Endothelial cell of umbilical vein (primary cell): Measurements from ENCODE around the gene ADARB2. TPM values are rescaled to one million over a fixed set of nuclear protein-coding genes. Genes with fewer than 3 reads are reported as not detected.

ENCODE experiments used
- BruUV-seq: library from RNA; stranded (reverse); fragments of 400-500 nt; replicated peaks from 2 replicates; lab custom pipeline; 2021; lab: Mats Ljungman, UMichigan
- CTCF ChIA-PET: fragments of 300-600, 350-600 bp; sonication (Branson Sonifier 250); formaldehyde crosslinking; loops from one replicate; lab custom pipeline; 2021; ENCODE audit warnings: antibody characterized with exemption, inconsistent platforms; lab: Charles Lee
- POLR2A ChIA-PET: fragments of 300-600, 350-600 bp; sonication (Branson Sonifier 250); formaldehyde crosslinking; loops from one replicate; lab custom pipeline; 2021; ENCODE audit warnings: antibody characterized with exemption, inconsistent platforms; lab: Charles Lee
- DNase-seq: peaks from one replicate; pipeline ENCODE4 v3.0.0-alpha.2; 2011; ENCODE audit warnings: low read depth, low spot score
- FAIRE-seq: peaks from 2 replicates; lab custom pipeline; 2011; peaks lifted over from hg19 to GRCh38; lab: Jason Lieb, UNC
- H2AFZ ChIP-seq: 2 replicates; pipeline ENCODE4 v1.6.0; 2012; ENCODE audit warnings: low read depth, low read length, control low read depth, inconsistent platforms
- H3K27ac ChIP-seq: 2 replicates; pipeline ENCODE4 v1.5.1; 2011; ENCODE audit warnings: low read depth, mild to moderate bottlenecking, control low read depth, low read length, moderate library complexity; ENCODE audit not compliant: insufficient read depth
- H3K27me3 ChIP-seq, 2 experiments: 2 replicates each; pipeline versions ENCODE4 v1.6.0 to v1.6.1; 2011; ENCODE audit warnings: low read length in 2 of 2, mixed read lengths in 1 of 2; ENCODE audit not compliant: control insufficient read depth in 2 of 2, insufficient read depth in 2 of 2
- H3K36me3 ChIP-seq, 2 experiments: 2 replicates in 1 of 2; 3 replicates in 1 of 2; pipeline ENCODE4 v1.5.1; 2011; ENCODE audit warnings: low read length in 2 of 2, mild to moderate bottlenecking in 1 of 2, moderate library complexity in 1 of 2; ENCODE audit not compliant: control insufficient read depth in 2 of 2, insufficient read depth in 2 of 2; ENCODE audit errors: extremely low read depth in 1 of 2
- H3K4me1 ChIP-seq: 3 replicates; pipeline ENCODE4 v1.5.1; 2011; ENCODE audit warnings: mild to moderate bottlenecking, low read length; ENCODE audit not compliant: control insufficient read depth, insufficient read depth; ENCODE audit errors: extremely low read depth
- H3K4me2 ChIP-seq: 2 replicates; pipeline ENCODE4 v1.6.1; 2011; ENCODE audit warnings: low read length, control low read depth, mixed read lengths; ENCODE audit not compliant: insufficient read depth
- H3K4me3 ChIP-seq, 3 experiments: fragments of 200-600 bp in 1 of 3; sonication (generic), shearing (Covaris generic) in 1 of 3; replicated peaks in 1 of 3; 2 replicates each; pipeline ENCODE4 v1.5.1; 2011 to 2016; ENCODE audit warnings: control low read depth in 3 of 3, low read length in 3 of 3, mild to moderate bottlenecking in 2 of 3, inconsistent platforms in 1 of 3, low read depth in 1 of 3, moderate library complexity in 1 of 3; ENCODE audit not compliant: insufficient read depth in 1 of 3
- H3K79me2 ChIP-seq: 2 replicates; pipeline ENCODE4 v1.6.0; 2012; ENCODE audit warnings: low read length, inconsistent platforms; ENCODE audit not compliant: control insufficient read depth, insufficient read depth
- H3K9ac ChIP-seq: replicated peaks from 2 replicates; pipeline ENCODE3; 2011; ENCODE audit warnings: low read length, control low read depth; ENCODE audit not compliant: insufficient read depth; ENCODE audit errors: extremely low read depth
- H3K9me1 ChIP-seq: replicated peaks from 3 replicates; pipeline ENCODE4 v1.6.0; 2011; ENCODE audit warnings: mild to moderate bottlenecking, low read length; ENCODE audit not compliant: control insufficient read depth, insufficient read depth; ENCODE audit errors: extremely low read depth
- H3K9me3 ChIP-seq: replicated peaks from 2 replicates; pipeline ENCODE4 v1.5.1; 2012; ENCODE audit warnings: low read length, inconsistent platforms; ENCODE audit not compliant: control insufficient read depth, insufficient read depth
- H4K20me1 ChIP-seq: replicated peaks from 2 replicates; pipeline ENCODE3; 2011; ENCODE audit warnings: mild to moderate bottlenecking, low read length; ENCODE audit not compliant: control insufficient read depth, insufficient read depth; ENCODE audit errors: extremely low read depth
- CTCF ChIP-seq, 2 donors: IDR thresholded peaks; 1 replicate in 1 of 2; 2 replicates in 1 of 2; pipeline ENCODE4 v1.5.1; 2011; ENCODE audit warnings: low read length in 2 of 2, mild to moderate bottlenecking in 2 of 2, moderate library complexity in 2 of 2, control low read depth in 1 of 2, inconsistent platforms in 1 of 2, low read depth in 1 of 2; ENCODE audit not compliant: insufficient read depth in 1 of 2; ENCODE audit errors: extremely low read depth in 1 of 2
- FOS ChIP-seq: IDR thresholded peaks from 2 replicates; pipeline ENCODE4 v1.6.1; 2011; ENCODE audit warnings: mild to moderate bottlenecking, low read length, moderate library complexity, borderline replicate concordance; ENCODE audit not compliant: insufficient read depth
- GATA2 ChIP-seq: IDR thresholded peaks from 2 replicates; pipeline ENCODE4 v1.7.0; 2011; ENCODE audit warnings: low read depth, mild to moderate bottlenecking, moderate library complexity, mixed read lengths, low read length; ENCODE audit not compliant: insufficient read length, insufficient read depth
- JUN ChIP-seq: IDR thresholded peaks from 2 replicates; pipeline ENCODE4 v1.6.1; 2011; ENCODE audit warnings: borderline replicate concordance, low read depth; ENCODE audit not compliant: insufficient read length, insufficient read depth
- MYC ChIP-seq: IDR thresholded peaks from one replicate; pipeline ENCODE4 v1.6.1; 2011; ENCODE audit warnings: mild to moderate bottlenecking, low read depth, low read length
- POLR2AphosphoS5 ChIP-seq: IDR thresholded peaks from 2 replicates; pipeline ENCODE4 v1.6.1; 2012; ENCODE audit warnings: low read depth, mild to moderate bottlenecking, control low read depth, low read length, moderate library complexity; ENCODE audit not compliant: insufficient read depth
- dilution Hi-C: fragments of 300-500 bp; cut with MboI; formaldehyde crosslinking; loops from one replicate; pipeline ENCODE4 v1.15.0; 2019; ENCODE audit warnings: low sequenced_read_pairs; ENCODE audit not compliant: extremely low pct_ligation_motif_present
- intact Hi-C: fragments of 100-400 bp; cut with micrococcal nuclease; formaldehyde crosslinking; loops from one replicate; pipeline ENCODE4 v1.10.0; 2022
- polyA plus RNA-seq, 4 experiments: library from polyadenylated mRNA; depleted of rRNA in 3 of 4; stranded (reverse) in 3 of 4; unstranded in 1 of 4; fragments of >200 nt; gene quantifications; 2 replicates each; pipeline versions ENCODE4 v1.2.1 to v1.2.3, GENCODE V29; 2011 to 2012; ENCODE audit warnings: missing spikeins in 1 of 4
- total RNA-seq: library from RNA; stranded (reverse); gene quantifications from 2 replicates; pipeline ENCODE4 v1.2.3, GENCODE V29; 2021

Gene ADARB2
- total and polyA plus RNA-seq, 2 donors (not counting 3 experiments of a cell fraction or from before 2014, with no cell fraction given): not detected

GRCh38 chr10:1412531-1413189 is 324.7 kb downstream of the ADARB2 start:
- H3K79me2 ChIP-seq: no peaks in the 10 kb centered on the region
- H3K27me3 ChIP-seq: no peaks in the 10 kb centered on the region
- FAIRE-seq: no peak
- H3K36me3 ChIP-seq: no peaks in the 10 kb centered on the region
- DNase-seq: no peak
- H3K4me3 ChIP-seq: no peak overlapping the region
- CTCF ChIA-PET: no interaction called here
- no peak overlapping the region for H3K4me2 ChIP-seq
- H3K9me1 ChIP-seq: no peaks in the 10 kb centered on the region
- POLR2A ChIA-PET: no interaction called here
- H3K9me3 ChIP-seq: no peaks in the 10 kb centered on the region
- H4K20me1 ChIP-seq: no peaks in the 10 kb centered on the region
- H2AFZ ChIP-seq: no peak overlapping the region
- H3K27ac ChIP-seq: no peak overlapping the region
- dilution Hi-C loops (no loop called here), intact Hi-C loops (no loop called here)
- H3K9ac ChIP-seq: no peak overlapping the region
- no peaks in the 10 kb centered on the region for H3K4me1 ChIP-seq
- no peak for TF ChIP-seq GATA2
- TF ChIP-seq MYC: no peak
- no peak for TF ChIP-seq POLR2AphosphoS5
- no peak for TF ChIP-seq FOS
- no peak for TF ChIP-seq JUN
- no TSS peak for BruUV-seq

GRCh38 chr10:1411956-1412355 is 325.4 kb downstream of the ADARB2 start:
- POLR2A ChIA-PET: no interaction called here

More at GRCh38 chr10:1411956-1412355, 325.4 kb downstream of the ADARB2 start:
- Histone ChIP-seq H4K20me1 (no peaks in the 10 kb centered on the region), H3K9me1 (no peaks in the 10 kb centered on the region), H3K79me2 (no peaks in the 10 kb centered on the region), H3K4me1 (no peaks in the 10 kb centered on the region), H3K4me3 (no peak overlapping the region), H2AFZ (no peak overlapping the region), H3K9ac (no peak overlapping the region), H3K36me3 (no peaks in the 10 kb centered on the region), H3K4me2 (no peak overlapping the region), H3K27ac (no peak overlapping the region), H3K9me3 (peaks cover 1% of the 10 kb centered on the region), H3K27me3 (no peaks in the 10 kb centered on the region)
- FAIRE-seq (no peak), DNase-seq (no peak)
- CTCF ChIA-PET: no interaction called here
- no peak for TF ChIP-seq CTCF (IDR thresholded peaks at IDR 0.05; ENCODE audit: extremely low read depth in 1 of 2, insufficient read depth in 1 of 2, low read depth in 1 of 2, low read length in 2 of 2)
- no TSS peak for BruUV-seq
- intact Hi-C loops: no loop called here
- dilution Hi-C loops: no loop called here
